Mesendoderm (in vitro differentiated cells): ENCODE results near the gene ADGRD1.

ENCODE experiments used
- DNase-seq: peaks from one replicate; pipeline ENCODE4 v3.0.0; 2013
- H2AK5ac ChIP-seq: 2 replicates; pipeline ENCODE4 v1.6.1; 2013; ENCODE audit warnings: low read length, inconsistent platforms
- H2BK120ac ChIP-seq: 2 replicates; pipeline ENCODE4 v1.6.1; 2013; ENCODE audit warnings: low read depth, mild to moderate bottlenecking, low read length, moderate library complexity, mixed read lengths
- H2BK15ac ChIP-seq: replicated peaks from 2 replicates; pipeline ENCODE4 v1.6.1; 2013; ENCODE audit warnings: low read depth, mild to moderate bottlenecking, moderate library complexity
- H2BK5ac ChIP-seq: 2 replicates; pipeline ENCODE4 v1.6.1; 2013; ENCODE audit warnings: low read length, inconsistent platforms
- H3K18ac ChIP-seq: 2 replicates; pipeline ENCODE4 v1.6.1; 2013; ENCODE audit warnings: mild to moderate bottlenecking, low read length, mixed read lengths
- H3K23ac ChIP-seq: one replicate; pipeline ENCODE4 v1.6.1; 2013; ENCODE audit warnings: low read length
- H3K27ac ChIP-seq: 2 replicates; pipeline ENCODE4 v1.5.1; 2013; ENCODE audit warnings: low read depth, mild to moderate bottlenecking, inconsistent platforms, low read length, moderate library complexity
- H3K27me3 ChIP-seq: 2 replicates; pipeline ENCODE4 v1.6.1; 2013; ENCODE audit warnings: low read length, control low read depth, mild to moderate bottlenecking, inconsistent platforms; ENCODE audit not compliant: insufficient read depth, poor library complexity
- H3K36me3 ChIP-seq: 2 replicates; pipeline ENCODE4 v1.6.1; 2013; ENCODE audit warnings: low read length, inconsistent platforms; ENCODE audit not compliant: control insufficient read depth, insufficient read depth
- H3K4ac ChIP-seq: one replicate; pipeline ENCODE4 v1.6.1; 2013; ENCODE audit warnings: low read depth, mild to moderate bottlenecking, low read length, moderate library complexity
- H3K4me1 ChIP-seq: 2 replicates; pipeline ENCODE4 v1.6.1; 2013; ENCODE audit warnings: low read depth, low read length, inconsistent platforms; ENCODE audit not compliant: control insufficient read depth
- H3K4me2 ChIP-seq: 2 replicates; pipeline ENCODE4 v1.6.1; 2013; ENCODE audit warnings: low read length
- H3K4me3 ChIP-seq: 2 replicates; pipeline ENCODE4 v1.5.1; 2013; ENCODE audit warnings: mild to moderate bottlenecking, low read length
- H3K56ac ChIP-seq: one replicate; pipeline ENCODE4 v1.6.1; 2013; ENCODE audit warnings: low read length
- H3K79me1 ChIP-seq: 2 replicates; pipeline ENCODE4 v1.6.1; 2013; ENCODE audit warnings: low read length, inconsistent platforms
- H3K79me2 ChIP-seq: 2 replicates; pipeline ENCODE4 v1.6.1; 2013; ENCODE audit warnings: mild to moderate bottlenecking, low read length; ENCODE audit not compliant: control insufficient read depth, insufficient read depth
- H3K9ac ChIP-seq: 2 replicates; pipeline ENCODE4 v1.6.1; 2013; ENCODE audit warnings: low read length, inconsistent platforms
- H4K5ac ChIP-seq: one replicate; pipeline ENCODE4 v1.6.1; 2013; ENCODE audit warnings: low read length
- H4K8ac ChIP-seq: one replicate; pipeline ENCODE4 v1.6.1; 2013; ENCODE audit warnings: low read depth, mild to moderate bottlenecking, control low read depth, low read length, moderate library complexity
- WGBS: extraction: QIAGEN DNeasy Blood & Tissue Kit; methylation state at CpG from one replicate; pipeline ENCODE4 v1.1.7; 2013; ENCODE audit warnings: low lambda C conversion rate, missing lambda C conversion rate; ENCODE audit not compliant: insufficient coverage; ENCODE audit errors: extremely low coverage; 5-methylcytosine and 5-hydroxymethylcytosine counted together

Gene ADGRD1

GRCh38 chr12:131021154-131021541, 67.4 kb downstream of the ADGRD1 start:
- Histone ChIP-seq H3K9ac (no peak overlapping the region), H3K27me3 (no peaks in the 10 kb centered on the region), H3K36me3 (no peaks in the 10 kb centered on the region), H4K8ac (no peak overlapping the region), H2BK15ac (no peak overlapping the region), H3K4me2 (no peak overlapping the region), H2BK5ac (no peak overlapping the region), H3K18ac (no peak overlapping the region), H2BK120ac (no peak overlapping the region), H3K23ac (no peak overlapping the region), H2AK5ac (no peak overlapping the region), H3K79me1 (no peaks in the 10 kb centered on the region), H3K4ac (no peak overlapping the region), H3K4me1 (no peaks in the 10 kb centered on the region), H3K56ac (no peak overlapping the region), H3K4me3 (no peak overlapping the region), H4K5ac (no peak overlapping the region), H3K27ac (no peak overlapping the region), H3K79me2 (no peaks in the 10 kb centered on the region)
- whole genome bisulfite sequencing, result no CpG with 5 or more reads among the region's 20 CpGs
- no peak for DNase-seq

GRCh38 chr12:131024026-131024425, 70.3 kb downstream of the ADGRD1 start:
- Histone ChIP-seq H3K4me1 (no peaks in the 10 kb centered on the region), H4K5ac (no peak overlapping the region), H3K23ac (no peak overlapping the region), H2BK5ac (no peak overlapping the region), H2AK5ac (no peak overlapping the region), H3K79me2 (no peaks in the 10 kb centered on the region), H3K56ac (no peak overlapping the region), H3K79me1 (no peaks in the 10 kb centered on the region), H3K4ac (no peak overlapping the region), H2BK120ac (no peak overlapping the region), H3K4me2 (no peak overlapping the region), H3K9ac (no peak overlapping the region), H3K18ac (no peak overlapping the region), H2BK15ac (no peak overlapping the region), H3K36me3 (no peaks in the 10 kb centered on the region), H3K4me3 (no peak overlapping the region), H3K27me3 (no peaks in the 10 kb centered on the region), H3K27ac (no peak overlapping the region), H4K8ac (no peak overlapping the region)
- no peak for DNase-seq
- no CpG with 5 or more reads among the region's 11 CpGs for WGBS

- Histone ChIP-seq H3K27me3 (no peaks in the 10 kb centered on the region), H3K4me1 (no peaks in the 10 kb centered on the region), H2BK5ac (no peak overlapping the region), H2AK5ac (no peak overlapping the region), H3K56ac (no peak overlapping the region), H3K27ac (no peak overlapping the region), H3K4me3 (no peak overlapping the region), H3K4ac (no peak overlapping the region), H3K79me2 (no peaks in the 10 kb centered on the region), H3K36me3 (no peaks in the 10 kb centered on the region), H3K18ac (no peak overlapping the region), H3K9ac (no peak overlapping the region), H3K23ac (no peak overlapping the region), H2BK15ac (no peak overlapping the region), H3K79me1 (no peaks in the 10 kb centered on the region), H4K8ac (no peak overlapping the region), H4K5ac (no peak overlapping the region), H3K4me2 (no peak overlapping the region), H2BK120ac (no peak overlapping the region)
- no peak for DNase-seq
- no CpG with 5 or more reads among the region's 11 CpGs for WGBS
These were observed 71.0 kb downstream of the ADGRD1 start for GRCh38 chr12:131024721-131025120.

GRCh38 chr12:131025234-131025633, 71.5 kb downstream of the ADGRD1 start:
- no peak overlapping the region for H3K4me2 ChIP-seq
- H2BK120ac ChIP-seq, result no peak overlapping the region
- no peak for DNase-seq
- no peak overlapping the region for H2AK5ac ChIP-seq
- H3K23ac ChIP-seq, result no peak overlapping the region
- H2BK5ac ChIP-seq, result no peak overlapping the region
- no peak overlapping the region for H3K4ac ChIP-seq
- H3K4me3 ChIP-seq, result no peak overlapping the region
- no peak overlapping the region for H4K8ac ChIP-seq
- no peak overlapping the region for H3K18ac ChIP-seq
- no peak overlapping the region for H2BK15ac ChIP-seq
- H3K79me1 ChIP-seq, result no peaks in the 10 kb centered on the region
- no peaks in the 10 kb centered on the region for H3K79me2 ChIP-seq
- H3K27me3 ChIP-seq, result no peaks in the 10 kb centered on the region
- no peak overlapping the region for H4K5ac ChIP-seq
- H3K4me1 ChIP-seq, result no peaks in the 10 kb centered on the region
- no peaks in the 10 kb centered on the region for H3K36me3 ChIP-seq
- H3K27ac ChIP-seq, result no peak overlapping the region
- no peak overlapping the region for H3K9ac ChIP-seq
- H3K56ac ChIP-seq, result no peak overlapping the region
- WGBS, result no CpG with 5 or more reads among the region's 11 CpGs

- no peak overlapping the region for H2AK5ac ChIP-seq
- H2BK120ac ChIP-seq, result no peak overlapping the region
- H3K4me2 ChIP-seq, result no peak overlapping the region
- H3K4me1 ChIP-seq, result no peaks in the 10 kb centered on the region
- no peaks in the 10 kb centered on the region for H3K79me2 ChIP-seq
- H2BK15ac ChIP-seq, result no peak overlapping the region
- WGBS, result no CpG with 5 or more reads among the region's 23 CpGs
- no peak overlapping the region for H3K9ac ChIP-seq
- no peaks in the 10 kb centered on the region for H3K36me3 ChIP-seq
- no peak overlapping the region for H4K5ac ChIP-seq
- no peaks in the 10 kb centered on the region for H3K27me3 ChIP-seq
- H2BK5ac ChIP-seq, result no peak overlapping the region
- no peak overlapping the region for H3K18ac ChIP-seq
- H4K8ac ChIP-seq, result no peak overlapping the region
- H3K4ac ChIP-seq, result no peak overlapping the region
- DNase-seq, result no peak
- no peak overlapping the region for H3K56ac ChIP-seq
- no peak overlapping the region for H3K4me3 ChIP-seq
- H3K27ac ChIP-seq, result no peak overlapping the region
- no peak overlapping the region for H3K23ac ChIP-seq
- no peaks in the 10 kb centered on the region for H3K79me1 ChIP-seq
These were observed 72.4 kb downstream of the ADGRD1 start for GRCh38 chr12:131025939-131026702.

- no peaks in the 10 kb centered on the region for H3K27me3 ChIP-seq
- no peak overlapping the region for H2AK5ac ChIP-seq
- H3K79me2 ChIP-seq, result no peaks in the 10 kb centered on the region
- no peak overlapping the region for H4K8ac ChIP-seq
- no peak overlapping the region for H2BK120ac ChIP-seq
- no peak overlapping the region for H2BK5ac ChIP-seq
- no peaks in the 10 kb centered on the region for H3K79me1 ChIP-seq
- H3K4me1 ChIP-seq, result no peaks in the 10 kb centered on the region
- no peak overlapping the region for H2BK15ac ChIP-seq
- H3K4me3 ChIP-seq, result no peak overlapping the region
- H3K23ac ChIP-seq, result no peak overlapping the region
- no peak overlapping the region for H3K56ac ChIP-seq
- no peaks in the 10 kb centered on the region for H3K36me3 ChIP-seq
- H4K5ac ChIP-seq, result no peak overlapping the region
- H3K27ac ChIP-seq, result no peak overlapping the region
- H3K9ac ChIP-seq, result no peak overlapping the region
- H3K4ac ChIP-seq, result no peak overlapping the region
- WGBS, result no CpG with 5 or more reads among the region's 11 CpGs
- no peak overlapping the region for H3K4me2 ChIP-seq
- H3K18ac ChIP-seq, result no peak overlapping the region
- no peak for DNase-seq
These were observed 73.0 kb downstream of the ADGRD1 start for GRCh38 chr12:131026754-131027153.
